Sigmoid colon (tissue), 4 donors: Measurements from ENCODE around the gene PUS3.

Experiments
- CTCF ChIP-seq, 4 experiments: fragments of 450-650 bp in 3 of 4; fragments of 200-600 bp in 1 of 4; IDR thresholded peaks; one replicate each; pipeline ENCODE4 v1.5.1; 2016 to 2019; ENCODE audit warnings: antibody characterized with exemption in 4 of 4, mild to moderate bottlenecking in 3 of 4, moderate library complexity in 2 of 4
- EP300 ChIP-seq, 4 donors: sonication (generic); formaldehyde crosslinking; IDR thresholded peaks; one replicate each; pipeline ENCODE4 v1.6.1; 2017; ENCODE audit warnings: antibody characterized with exemption in 4 of 4
- POLR2A ChIP-seq, 2 donors: fragments of 450-650 bp; IDR thresholded peaks; one replicate each; pipeline ENCODE4 v1.6.1; 2016; ENCODE audit warnings: antibody characterized with exemption in 2 of 2, mild to moderate bottlenecking in 2 of 2, moderate library complexity in 2 of 2

GRCh38 chr11:125923633-125924032, 20.6 kb upstream of the PUS3 start:
- no peak for TF ChIP-seq POLR2A (IDR thresholded peaks at IDR 0.05)
- TF ChIP-seq EP300 (IDR thresholded peaks at IDR 0.05): no peak
- TF ChIP-seq CTCF (IDR thresholded peaks at IDR 0.05): no peak
